Muscle of leg (tissue), 11 donors: ENCODE measurements around the gene ART3. TPM values are rescaled to one million over a fixed set of nuclear protein-coding genes. Genes with fewer than 3 reads are reported as not detected.
A peak's percentile ranks its signal among the peaks of the same experiment; 100 is the strongest.

Experiments
- DNase-seq: peaks from one replicate; pipeline ENCODE4 v3.0.0; 2013
- H3K27ac ChIP-seq: one replicate; pipeline ENCODE4 v1.5.1; 2013; ENCODE audit warnings: mild to moderate bottlenecking, low read length, control low read depth
- H3K27me3 ChIP-seq: one replicate; pipeline ENCODE4 v1.6.1; 2013; ENCODE audit warnings: low read length; ENCODE audit not compliant: control insufficient read depth, insufficient read depth
- H3K36me3 ChIP-seq: one replicate; pipeline ENCODE4 v1.6.1; 2013; ENCODE audit warnings: low read length; ENCODE audit not compliant: control insufficient read depth, insufficient read depth
- H3K4me1 ChIP-seq: one replicate; pipeline ENCODE4 v1.6.1; 2013; ENCODE audit warnings: low read length; ENCODE audit not compliant: control insufficient read depth, insufficient read depth
- H3K4me3 ChIP-seq: one replicate; pipeline ENCODE4 v1.5.1; 2013; ENCODE audit warnings: low read length, control low read depth
- H3K9me3 ChIP-seq: replicated peaks from 2 replicates; pipeline ENCODE4 v1.6.1; 2013; ENCODE audit warnings: low read depth, low read length; ENCODE audit not compliant: control insufficient read depth
- WGBS: methylation state at CpG from one replicate; pipeline ENCODE4 v1.1.5; 2013; ENCODE audit warnings: missing lambda C conversion rate; ENCODE audit not compliant: insufficient coverage; 5-methylcytosine and 5-hydroxymethylcytosine counted together
- polyA plus RNA-seq, 8 donors: library from polyadenylated mRNA; unstranded; fragments of 120-200 nt; gene quantifications; one replicate each; pipeline versions ENCODE4 v1.2.1 to v1.2.3, GENCODE V29; 2013; ENCODE audit warnings: inconsistent platforms in 1 of 8, low replicate concordance in 1 of 8; ENCODE audit not compliant: insufficient read length in 8 of 8, insufficient read depth in 1 of 8
- total RNA-seq: library from RNA; stranded (reverse); fragments of 120-200 nt; gene quantifications from one replicate; pipeline ENCODE4 v1.2.4, GENCODE V29; 2013

ART3 gene
- total and polyA plus RNA-seq, 9 donors, result 21.7 to 54.3 (median 37.4) TPM

DNA sequence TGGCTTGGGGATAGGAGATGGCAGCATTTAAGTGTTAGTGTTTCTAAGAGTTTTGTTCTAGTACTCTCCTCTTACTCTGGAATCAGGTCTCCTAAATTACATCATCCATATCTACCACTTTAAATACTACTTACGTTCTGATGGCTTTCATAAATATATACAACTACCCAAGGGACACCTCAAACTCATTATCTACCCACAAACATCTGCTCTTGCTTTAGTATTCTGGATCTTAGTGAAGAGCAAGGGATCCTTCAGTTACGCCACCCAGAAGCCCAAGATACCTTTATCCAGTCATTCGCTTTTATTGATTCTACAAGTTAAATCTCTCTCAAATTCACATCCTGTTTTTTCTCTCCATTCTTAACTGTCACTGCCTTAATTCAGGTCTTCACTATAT, 66.7 kb downstream of the ART3 start:
- Histone ChIP-seq H3K36me3 (peaks cover 29% of the 10 kb centered on the region), H3K4me3 (no peak overlapping the region), H3K9me3 (no peaks in the 10 kb centered on the region), H3K27ac (no peak overlapping the region), H3K27me3 (no peaks in the 10 kb centered on the region), H3K4me1 (no peaks in the 10 kb centered on the region)
- 100% methylated on average over 1 of the region's 3 CpGs for WGBS
- DNase-seq, result no peak

DNA sequence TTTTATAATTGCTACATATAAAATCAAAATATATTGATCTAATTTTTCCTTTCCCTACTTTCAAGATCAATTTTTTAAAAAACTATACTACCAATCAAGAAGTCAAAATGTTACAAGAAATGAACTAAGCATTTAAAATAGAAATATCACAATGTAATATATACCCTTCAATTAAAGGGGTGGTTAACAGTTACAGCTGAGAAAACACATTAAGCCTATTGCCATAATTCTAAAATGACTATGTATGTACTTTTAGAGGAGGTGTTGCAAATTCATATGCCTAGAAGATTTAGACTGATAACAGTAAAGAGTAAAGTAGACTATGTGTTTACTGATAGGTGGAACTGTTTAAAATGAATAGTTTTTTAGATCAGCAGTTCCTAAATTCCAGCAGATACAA, 70.0 kb downstream of the ART3 start:
- Histone ChIP-seq H3K27me3 (no peaks in the 10 kb centered on the region), H3K36me3 (peaks cover 18% of the 10 kb centered on the region), H3K27ac (no peak overlapping the region), H3K9me3 (no peaks in the 10 kb centered on the region), H3K4me1 (peaks cover 9% of the 10 kb centered on the region), H3K4me3 (no peak overlapping the region)
- no peak for DNase-seq

DNA sequence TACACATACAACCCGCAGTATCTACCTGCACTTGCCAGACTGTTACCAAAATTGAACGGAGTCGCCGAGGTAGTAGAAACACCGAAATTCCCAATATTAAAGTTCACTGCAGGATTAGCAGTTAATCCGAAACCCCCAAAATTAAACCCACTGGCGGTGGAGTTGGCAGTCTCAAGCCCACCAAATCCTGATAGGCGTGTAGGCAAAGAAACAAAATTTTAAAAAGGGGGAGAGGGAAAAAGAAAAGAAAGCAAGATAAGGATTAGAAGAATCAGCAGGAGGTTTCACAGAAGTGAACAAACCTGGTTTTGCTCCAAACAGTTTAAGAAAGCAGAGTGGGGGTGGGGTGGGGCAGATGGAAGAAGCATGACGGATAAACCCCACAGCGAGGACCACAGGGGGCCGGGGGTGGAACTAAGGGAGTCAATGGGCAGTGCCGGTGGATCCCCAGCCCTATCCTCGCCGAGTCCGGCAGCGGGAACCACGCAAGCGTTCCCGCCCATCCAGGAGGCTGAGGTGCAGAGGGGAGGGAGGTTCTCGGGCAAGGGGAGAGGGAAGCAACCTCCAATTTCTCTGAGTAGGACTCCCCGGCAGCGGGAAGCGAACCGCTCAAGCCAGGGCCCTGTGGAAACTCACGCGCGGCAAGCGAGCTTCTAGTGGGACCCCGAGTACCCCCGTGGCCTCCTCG, 73.1 kb downstream of the ART3 start:
- H3K27ac ChIP-seq, result peak overlapping the region; percentile 98
- under 1% methylated on average over 20 of the region's 31 CpGs for WGBS
- H3K36me3 ChIP-seq, result peaks cover 5% of the 10 kb centered on the region
- H3K4me3 ChIP-seq, result peak overlapping the region; percentile 98
- H3K9me3 ChIP-seq, result no peaks in the 10 kb centered on the region
- H3K27me3 ChIP-seq, result no peaks in the 10 kb centered on the region
- peaks cover 9% of the 10 kb centered on the region for H3K4me1 ChIP-seq
- DNase-seq, result peak; percentile 79

DNA sequence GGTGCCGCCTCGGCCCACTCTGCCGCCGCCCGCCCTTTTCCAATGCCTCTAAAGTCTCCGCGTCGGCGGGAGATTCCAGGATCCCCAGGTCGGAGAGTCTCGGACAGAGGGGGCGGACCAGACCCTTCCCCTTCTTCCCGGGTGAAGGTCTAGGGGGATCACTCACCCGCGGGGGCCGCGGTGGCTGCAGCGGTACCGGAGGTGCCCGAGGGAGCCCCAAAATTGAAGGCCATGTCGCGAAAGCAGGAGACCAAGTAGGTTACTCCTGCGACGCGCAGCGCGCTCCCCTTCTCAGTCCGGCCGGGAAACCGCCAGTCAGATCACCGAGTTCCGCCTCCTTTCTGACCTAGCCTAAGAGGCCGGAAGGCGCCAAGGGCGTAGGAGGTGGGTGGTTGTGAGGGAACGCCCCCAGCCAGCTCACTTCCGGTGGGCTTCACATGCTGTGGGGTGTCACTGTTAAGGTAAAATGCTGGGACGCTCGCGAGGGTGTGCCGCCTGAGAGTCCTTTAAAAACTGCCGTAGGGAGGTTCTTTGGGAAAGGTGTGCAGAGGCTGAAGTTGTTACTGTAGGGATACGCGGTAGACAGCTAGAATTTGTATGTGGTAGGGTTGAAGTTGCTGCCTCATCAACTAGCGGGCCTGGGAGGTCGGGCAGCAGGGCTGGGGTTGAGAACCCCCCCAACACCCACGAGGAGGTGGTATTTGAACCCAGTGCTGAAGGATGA, 73.8 kb downstream of the ART3 start, which contains the start of gene NUP54:
Gene NUP54 (minus strand): TSS at position 256 of the 724 bp plus-strand sequence. CDS start 23 bp downstream, at position 233.
- Histone ChIP-seq H3K9me3 (no peaks in the 10 kb centered on the region), H3K27ac (peak within 1 kb of the TSS; percentile 98), H3K36me3 (peaks cover 3% of the 10 kb centered on the region), H3K4me1 (peaks cover 9% of the 10 kb centered on the region), H3K4me3 (peak within 1 kb of the TSS; percentile 98), H3K27me3 (no peaks in the 10 kb centered on the region)
- DNase-seq, result peak; percentile 99
- WGBS, result 0% methylated on average over 35 of the region's 47 CpGs

DNA sequence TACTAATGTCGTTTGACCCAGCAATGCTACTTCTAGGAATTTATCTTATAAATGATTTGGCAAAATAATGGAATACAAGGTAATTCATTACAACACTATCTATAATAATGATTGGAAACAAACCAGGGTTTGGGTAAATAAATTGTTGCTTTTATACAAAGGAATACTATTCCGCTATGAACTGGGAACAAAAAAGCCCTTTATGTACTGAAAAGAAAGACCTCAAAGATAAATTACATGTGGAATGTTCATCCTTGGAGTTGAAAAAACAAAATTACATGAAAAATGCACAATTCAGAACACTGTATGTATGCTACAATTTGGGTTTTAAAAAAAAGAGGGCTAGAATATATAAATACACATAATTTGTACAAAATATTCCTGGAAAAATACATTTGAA, 78.8 kb downstream of the ART3 start:
- peaks cover 3% of the 10 kb centered on the region for H3K36me3 ChIP-seq
- H3K4me1 ChIP-seq, result peaks cover 14% of the 10 kb centered on the region
- no peak overlapping the region for H3K4me3 ChIP-seq
- WGBS, result no CpG with 5 or more reads among the region's 2 CpGs
- DNase-seq, result no peak
- no peaks in the 10 kb centered on the region for H3K9me3 ChIP-seq
- no peak overlapping the region for H3K27ac ChIP-seq
- H3K27me3 ChIP-seq, result no peaks in the 10 kb centered on the region

DNA sequence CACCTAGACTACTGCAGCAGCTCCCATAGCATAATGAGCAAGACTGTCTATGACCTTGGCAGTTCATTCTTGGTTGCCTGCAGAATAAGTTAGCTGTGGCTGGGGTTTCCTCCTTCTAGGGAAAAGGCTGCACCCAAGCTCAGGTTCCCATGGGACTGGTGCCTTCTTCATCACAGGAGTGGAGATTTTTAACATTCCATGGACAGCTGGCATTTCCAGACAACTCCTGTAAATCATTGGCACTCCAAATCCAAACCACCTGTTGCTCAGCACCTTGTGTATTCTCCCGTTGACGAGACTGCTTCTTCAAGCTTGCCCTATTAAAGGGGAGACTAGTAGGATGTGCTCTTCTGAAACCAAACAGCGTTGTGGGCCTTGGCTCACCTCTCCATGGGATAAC, 81.5 kb downstream of the ART3 start:
- H3K4me3 ChIP-seq, result no peak overlapping the region
- H3K27me3 ChIP-seq, result no peaks in the 10 kb centered on the region
- no peak overlapping the region for H3K27ac ChIP-seq
- H3K4me1 ChIP-seq, result peaks cover 8% of the 10 kb centered on the region
- no CpG with 5 or more reads among the region's 3 CpGs for WGBS
- no peaks in the 10 kb centered on the region for H3K9me3 ChIP-seq
- peaks cover 7% of the 10 kb centered on the region for H3K36me3 ChIP-seq
- peak; percentile 10 for DNase-seq

DNA sequence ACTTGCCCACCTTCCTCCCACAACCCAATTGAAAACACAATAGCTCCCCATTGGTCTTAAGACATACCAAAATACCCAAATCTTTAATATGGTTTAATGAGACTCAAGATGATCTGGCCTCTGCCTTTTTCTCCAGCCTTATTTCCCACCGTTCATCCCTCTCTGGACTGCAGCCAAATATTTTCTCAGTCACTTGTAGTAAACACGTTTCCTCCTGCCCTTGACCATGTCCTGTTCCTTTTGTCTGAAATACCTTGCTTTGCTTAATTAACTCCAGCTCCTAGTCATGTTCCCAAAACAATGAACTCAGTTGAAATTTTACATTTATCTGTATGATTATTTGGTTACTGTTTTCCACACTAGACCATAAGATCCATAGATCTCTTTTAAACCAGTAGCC, 82.1 kb downstream of the ART3 start:
- DNase-seq, result peak; percentile 20
- no peak overlapping the region for H3K27ac ChIP-seq
- WGBS, result 6% methylated on average over 2 of the region's 2 CpGs

DNA sequence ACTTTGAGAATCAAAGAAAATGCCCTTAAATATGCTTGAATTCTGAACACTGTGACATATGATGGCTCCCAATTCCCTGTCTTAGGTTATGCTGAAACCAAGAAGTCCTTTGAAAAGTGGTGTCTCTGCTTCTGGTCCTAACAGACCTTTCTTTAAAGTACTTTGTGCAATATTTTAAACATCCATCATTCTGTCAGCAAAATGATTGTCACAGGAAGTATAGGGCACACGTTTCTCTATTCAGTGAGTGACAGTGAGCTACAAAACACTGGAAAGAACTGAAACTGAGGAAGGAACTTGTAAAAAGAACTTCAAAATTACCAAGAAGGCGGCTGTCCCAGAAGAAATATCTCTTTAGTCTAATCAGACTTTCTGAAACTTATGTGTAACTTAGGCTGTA, 85.8 kb downstream of the ART3 start:
- no peak overlapping the region for H3K4me3 ChIP-seq
- H3K9me3 ChIP-seq, result no peaks in the 10 kb centered on the region
- peaks cover 8% of the 10 kb centered on the region for H3K4me1 ChIP-seq
- H3K36me3 ChIP-seq, result peaks cover 34% of the 10 kb centered on the region
- H3K27ac ChIP-seq, result no peak overlapping the region
- no CpG with 5 or more reads among the region's 2 CpGs for WGBS
- no peaks in the 10 kb centered on the region for H3K27me3 ChIP-seq
- DNase-seq, result no peak

More for the DNA sequence above, 82.1 kb downstream of the ART3 start:
- H3K4me3 ChIP-seq, result no peak overlapping the region
- no peaks in the 10 kb centered on the region for H3K27me3 ChIP-seq
- H3K36me3 ChIP-seq, result peaks cover 12% of the 10 kb centered on the region
- H3K4me1 ChIP-seq, result peaks cover 8% of the 10 kb centered on the region
- no peaks in the 10 kb centered on the region for H3K9me3 ChIP-seq

Other genes with a start within 250 kb of the ART3 start
- gene PPEF2, start 172.3 kb upstream of the ART3 start, total RNA-seq, result 0.04 TPM
- under 1 TPM in 4 of 8 donors, not detected in 4; 0.07 to 0.43 (median 0.27) TPM for gene PPEF2, start 172.3 kb upstream of the ART3 start, polyA plus RNA-seq
- 8.8 TPM for gene NAAA, start 133.7 kb upstream of the ART3 start, total RNA-seq
- 10 to 100 TPM in 7 of 8 donors, 1 to 10 TPM in 1; 7.4 to 21.6 (median 12.0) TPM for gene NAAA, start 133.7 kb upstream of the ART3 start, polyA plus RNA-seq
- gene SDAD1, start 83.8 kb upstream of the ART3 start, total RNA-seq, result 23.4 TPM
- gene SDAD1, start 83.8 kb upstream of the ART3 start, polyA plus RNA-seq, result 10 to 100 TPM; 21.0 to 32.4 (median 27.0) TPM
- gene CXCL9, start 67.2 kb upstream of the ART3 start, total RNA-seq, result 0.04 TPM
- gene CXCL9, start 67.2 kb upstream of the ART3 start, polyA plus RNA-seq, result under 1 TPM in 6 of 8 donors, not detected in 2; 0.04 to 0.41 (median 0.09) TPM
- gene CXCL10, start 51.2 kb upstream of the ART3 start, total RNA-seq, result 0.09 TPM
- 1 to 10 TPM in 1 of 8 donors, under 1 TPM in 6, not detected in 1; 0.14 to 1.1 (median 0.23) TPM for gene CXCL10, start 51.2 kb upstream of the ART3 start, polyA plus RNA-seq
- gene CXCL11, start 38.6 kb upstream of the ART3 start, total RNA-seq, result not detected
- under 1 TPM in 1 of 8 donors, not detected in 7; 0.07 TPM for gene CXCL11, start 38.6 kb upstream of the ART3 start, polyA plus RNA-seq
- 45.7 TPM for gene NUP54, start 73.7 kb downstream of the ART3 start, total RNA-seq
- gene NUP54, start 73.7 kb downstream of the ART3 start, polyA plus RNA-seq, result 10 to 100 TPM; 31.9 to 45.4 (median 39.3) TPM
- 136 TPM for gene SCARB2, start 139.1 kb downstream of the ART3 start, total RNA-seq
- 100 to 1,000 TPM; 101 to 154 (median 117) TPM for gene SCARB2, start 139.1 kb downstream of the ART3 start, polyA plus RNA-seq
- 1.9 TPM for gene FAM47E, start 177.0 kb downstream of the ART3 start, total RNA-seq
- gene FAM47E, start 177.0 kb downstream of the ART3 start, polyA plus RNA-seq, result 1 to 10 TPM in 5 of 8 donors, under 1 TPM in 3; 0.64 to 2.4 (median 1.1) TPM
- gene STBD1, start 232.0 kb downstream of the ART3 start, total RNA-seq, result 30.9 TPM
- gene STBD1, start 232.0 kb downstream of the ART3 start, polyA plus RNA-seq, result 10 to 100 TPM; 22.1 to 47.6 (median 36.8) TPM